Activated CD8-positive, alpha-beta memory T cell treated with anti-CD3 and anti-CD28 coated beads, Interleukin-2, amount 50 U/mL, for 1 hour (primary cell): ENCODE measurements around the gene LRRC8B.

Source experiments
- DNase-seq: peaks from one replicate; pipeline ENCODE4 v3.0.0-alpha.2; 2020; ENCODE audit errors: extremely low read depth

LRRC8B gene

DNA sequence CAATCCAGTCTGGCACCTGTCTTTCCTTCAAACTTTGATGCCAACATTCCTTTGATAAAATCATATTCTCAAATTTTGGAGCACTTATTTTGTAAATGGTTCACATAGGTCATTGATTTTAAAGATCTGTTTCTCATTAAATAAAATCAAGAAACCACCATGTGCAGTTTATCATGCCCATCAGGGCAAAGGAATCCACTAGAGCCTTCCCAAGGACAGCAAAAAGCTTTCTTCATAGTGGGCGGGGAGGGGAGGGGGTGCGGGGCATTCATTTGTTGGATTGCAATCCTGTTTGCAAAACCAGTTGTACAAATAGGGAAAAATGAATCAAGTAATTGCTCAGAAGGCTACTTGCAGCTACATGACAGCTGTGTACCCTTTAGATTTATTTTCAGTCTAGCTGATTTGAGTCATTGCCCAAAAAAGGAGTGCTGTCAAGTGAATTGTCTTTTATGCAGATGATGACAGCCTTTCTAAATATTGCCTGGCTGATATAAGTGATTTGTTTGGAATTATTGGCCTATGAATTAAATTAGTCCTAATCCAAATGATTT, 23.0 kb downstream of the LRRC8B start:
- no peak for DNase-seq

DNA sequence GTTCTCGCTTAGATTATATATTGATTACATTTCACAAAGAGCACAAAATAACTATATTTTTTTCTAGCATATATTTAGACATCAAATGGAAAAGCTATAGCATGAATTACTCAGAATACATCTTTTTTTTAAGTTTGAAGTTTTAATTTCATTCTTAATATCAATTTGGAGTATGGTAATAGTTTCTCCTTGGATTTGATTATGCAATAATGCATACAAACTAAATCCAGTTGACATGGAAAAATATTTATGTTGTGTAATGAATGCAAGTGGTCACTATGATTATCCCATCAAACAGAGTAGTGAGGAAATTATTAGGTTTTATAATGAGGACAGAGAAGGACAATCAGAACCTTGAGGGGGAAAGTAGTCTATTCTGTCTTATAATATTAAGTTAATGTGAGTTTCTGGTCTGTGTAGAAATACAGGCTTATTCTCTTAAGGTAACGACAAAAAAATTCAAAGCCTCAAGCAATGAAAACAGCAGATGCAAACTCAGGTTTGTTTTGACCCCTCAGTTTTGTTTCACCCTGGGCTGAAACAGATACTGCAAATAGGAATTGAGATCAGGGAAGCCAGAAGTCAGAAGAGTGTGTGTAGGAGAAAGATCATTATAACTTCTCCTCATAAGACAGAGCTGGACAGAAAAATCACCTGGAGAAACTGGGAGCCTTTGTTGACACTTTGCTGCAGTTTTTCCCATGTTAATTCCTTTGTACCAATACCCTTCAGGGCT, 23.7 kb downstream of the LRRC8B start:
- no peak for DNase-seq

DNA sequence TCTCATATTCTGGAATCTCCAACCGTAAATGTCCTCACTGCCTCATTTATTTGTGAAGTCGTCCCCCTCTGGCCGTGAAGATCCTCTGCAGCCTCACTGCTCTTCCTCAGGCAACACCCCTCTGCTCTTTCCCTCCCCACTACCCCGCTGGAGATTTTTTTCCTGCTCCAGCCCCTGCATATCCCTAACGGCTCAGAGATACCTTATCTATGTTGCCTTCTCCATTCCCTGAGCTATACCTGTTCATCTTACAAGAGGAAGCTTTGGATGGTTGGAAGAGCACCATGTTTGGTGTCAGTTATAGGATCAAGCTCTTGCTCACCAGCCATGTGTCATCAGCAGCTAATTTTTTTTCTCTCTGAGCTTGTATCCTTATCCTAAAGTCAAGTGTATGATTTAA, 26.4 kb downstream of the LRRC8B start:
- DNase-seq: no peak

DNA sequence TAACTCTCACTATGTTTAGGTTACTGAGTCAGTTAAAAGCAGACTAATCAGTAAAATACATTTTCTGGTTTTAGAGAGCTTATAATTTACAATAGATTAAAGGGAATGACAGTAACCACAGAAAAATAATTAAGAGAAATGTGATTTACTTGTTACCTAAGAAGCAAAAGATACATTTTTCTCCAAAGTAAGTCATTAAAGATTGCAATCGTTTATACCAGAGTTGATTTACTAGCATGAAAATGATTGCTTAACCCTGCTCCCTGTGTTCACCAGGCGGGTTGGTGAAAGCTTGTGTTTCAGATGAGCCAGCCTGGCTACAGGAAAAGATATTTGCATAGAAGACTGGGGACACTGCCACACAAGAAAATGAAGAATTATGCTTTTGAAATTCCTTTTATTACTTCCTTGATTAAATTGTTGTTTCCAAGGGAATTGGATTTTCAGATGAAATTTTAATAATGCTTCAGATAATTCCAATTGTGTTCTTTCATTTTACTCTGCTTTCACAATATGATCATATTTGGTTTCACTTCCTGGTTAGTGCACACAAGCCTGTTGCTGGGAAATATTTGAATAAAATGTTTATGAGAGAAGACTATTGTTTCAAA, 27.9 kb downstream of the LRRC8B start:
- DNase-seq: no peak

DNA sequence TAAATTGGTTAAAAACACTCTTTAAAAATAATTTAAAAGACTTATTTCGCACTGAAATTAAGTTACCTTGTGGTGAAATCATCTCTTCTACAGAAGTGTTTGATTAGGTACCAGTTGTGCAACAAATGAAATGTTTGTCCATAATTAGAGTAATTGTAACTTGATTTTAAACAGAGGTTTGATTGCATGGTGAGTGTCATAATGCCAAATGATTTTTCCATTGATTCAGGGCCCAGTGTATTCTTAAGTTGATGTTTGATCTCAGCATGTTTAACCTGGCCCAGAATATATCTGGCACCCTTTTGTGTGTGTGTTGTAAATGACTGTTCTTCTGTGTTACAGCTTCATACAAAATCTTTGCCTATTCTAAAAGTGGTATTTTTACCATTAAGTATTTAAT, 28.5 kb downstream of the LRRC8B start:
- no peak for DNase-seq

DNA sequence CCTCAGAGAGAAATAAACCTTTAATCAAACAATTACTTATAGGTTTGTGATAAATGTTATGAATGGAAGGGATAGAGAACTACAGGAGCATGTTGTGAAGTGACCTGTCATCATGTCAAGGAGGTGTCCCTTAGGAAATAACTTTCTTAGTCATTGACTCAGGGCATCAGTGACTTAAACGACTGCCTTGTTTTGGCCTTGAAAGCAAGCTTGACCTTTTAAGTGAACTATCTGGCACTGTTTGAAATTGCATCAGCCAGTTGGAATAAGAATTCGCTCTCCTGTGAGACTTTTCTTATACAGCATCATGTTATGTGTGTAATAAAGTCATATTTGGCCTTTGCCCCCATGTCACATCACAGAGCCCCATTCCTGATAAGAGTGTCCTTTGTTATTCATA, 30.9 kb downstream of the LRRC8B start:
- no peak for DNase-seq

DNA sequence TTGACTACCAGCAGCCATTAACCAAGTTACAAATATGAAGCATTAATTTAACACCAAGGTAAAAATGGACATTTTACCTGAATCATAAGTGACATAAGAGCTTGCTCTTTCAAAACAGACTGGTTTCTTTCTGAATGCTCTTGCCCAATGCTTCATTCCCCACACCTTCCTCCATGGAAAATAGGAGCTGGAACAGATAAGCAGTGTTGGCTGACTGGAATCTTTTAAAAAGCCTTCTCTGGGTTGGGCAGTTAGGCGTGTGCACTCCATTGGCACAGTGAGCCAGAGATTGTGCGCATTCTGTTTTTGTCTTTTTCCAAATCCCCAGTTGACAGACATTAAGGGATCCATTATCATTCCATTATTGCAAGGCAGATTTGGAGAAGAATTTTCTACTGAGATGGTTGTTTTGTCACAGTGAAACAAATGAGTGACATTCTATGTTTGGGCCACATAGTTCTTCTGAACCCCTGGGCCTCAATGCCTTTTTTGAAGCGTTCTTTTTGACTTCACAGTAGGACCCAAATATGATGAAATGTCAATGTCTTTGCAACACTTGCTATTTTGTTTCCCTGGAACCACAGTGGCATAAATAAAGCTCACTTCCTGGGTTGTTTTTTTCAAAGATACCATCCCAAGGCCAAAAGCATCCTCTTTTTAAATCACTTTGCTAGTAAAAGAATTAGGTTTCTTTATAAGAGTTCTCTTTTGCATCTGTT, 32.3 kb downstream of the LRRC8B start:
- no peak for DNase-seq

DNA sequence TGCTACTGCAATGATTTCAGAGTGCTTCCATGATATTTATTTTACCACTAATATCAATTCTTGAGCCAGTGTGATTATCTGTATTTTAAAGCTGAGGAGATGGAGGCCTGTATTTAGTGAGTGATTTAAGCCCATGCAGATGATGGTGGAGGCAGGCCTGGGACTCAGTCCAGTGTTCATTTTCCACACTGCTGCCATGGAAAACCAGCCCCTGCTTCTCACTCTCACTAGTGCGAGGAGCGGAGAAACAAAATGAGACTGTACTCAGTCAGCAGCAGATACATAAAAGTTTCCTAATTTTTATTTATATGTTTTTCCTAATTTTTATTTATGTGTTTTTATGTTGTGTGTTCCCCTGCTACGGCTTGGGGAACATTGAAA, 32.8 kb downstream of the LRRC8B start:
- DNase-seq: no peak

DNA sequence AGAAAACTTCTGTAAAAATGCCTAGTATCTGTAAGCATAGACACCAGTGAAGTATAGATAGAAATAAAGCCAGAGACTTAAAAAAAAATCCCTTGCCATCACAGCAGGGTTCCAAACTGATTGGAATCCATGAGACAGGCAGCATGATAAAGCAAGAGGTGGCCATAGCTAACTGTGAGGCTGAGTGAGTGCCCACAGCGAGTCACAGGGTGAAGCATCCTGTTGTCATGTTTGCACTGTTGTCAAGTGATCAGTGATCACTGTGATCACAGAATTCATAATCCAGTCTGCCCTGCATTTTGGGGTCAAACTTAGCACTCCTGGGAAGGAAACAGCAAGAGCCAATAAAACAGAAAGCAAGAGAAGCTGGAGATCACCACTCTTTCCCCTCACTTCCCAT, 33.3 kb downstream of the LRRC8B start:
- DNase-seq: no peak

DNA sequence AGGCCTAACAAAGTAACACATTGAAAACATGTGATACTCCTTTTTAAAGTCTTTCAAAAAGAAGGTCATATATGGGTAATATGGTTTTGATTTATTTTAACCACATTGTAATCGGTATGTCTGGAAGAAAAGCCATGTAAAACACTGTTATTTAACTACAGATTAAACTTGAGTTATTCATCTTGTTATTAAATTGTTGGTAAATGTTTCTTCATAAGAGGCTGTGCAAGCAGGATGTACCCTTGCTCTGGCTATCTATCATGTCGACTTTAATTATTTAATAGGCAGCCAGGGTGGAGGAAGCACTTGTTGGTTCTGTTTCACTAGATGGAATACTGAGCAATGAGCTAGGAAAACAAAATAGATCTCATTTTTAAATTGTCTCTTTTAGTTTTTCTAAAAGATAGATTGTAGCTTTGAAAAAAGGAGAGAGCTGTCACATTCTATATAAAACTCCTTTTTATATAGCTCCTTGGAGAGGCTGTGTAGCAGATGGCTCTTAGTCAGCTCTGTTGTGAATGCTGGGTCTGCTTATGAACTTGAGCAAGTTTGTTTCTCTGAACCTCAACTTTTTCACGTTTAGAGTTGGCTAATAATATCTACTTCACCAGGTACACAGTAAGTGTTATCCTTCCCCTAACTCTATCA, 39.5 kb downstream of the LRRC8B start:
- no peak for DNase-seq

DNA sequence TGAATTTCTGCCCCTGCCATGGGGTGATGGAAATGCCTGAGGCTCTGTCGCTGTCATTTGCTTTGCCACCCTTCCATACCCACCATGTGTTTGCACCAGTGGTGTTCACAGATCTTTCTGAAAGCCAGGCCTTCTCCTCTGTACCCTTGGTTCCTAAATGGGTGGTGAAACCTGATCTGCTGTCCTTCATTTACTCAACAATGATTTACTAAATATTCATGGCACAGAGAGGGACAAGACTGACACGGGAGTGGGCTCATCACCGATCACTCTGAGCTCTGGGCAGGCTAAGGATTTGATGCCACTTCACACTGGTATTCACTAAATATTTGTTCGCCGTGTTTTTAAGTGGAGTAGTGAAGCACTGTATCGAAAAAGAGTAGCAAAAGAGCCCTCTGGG, 40.9 kb downstream of the LRRC8B start:
- no peak for DNase-seq

DNA sequence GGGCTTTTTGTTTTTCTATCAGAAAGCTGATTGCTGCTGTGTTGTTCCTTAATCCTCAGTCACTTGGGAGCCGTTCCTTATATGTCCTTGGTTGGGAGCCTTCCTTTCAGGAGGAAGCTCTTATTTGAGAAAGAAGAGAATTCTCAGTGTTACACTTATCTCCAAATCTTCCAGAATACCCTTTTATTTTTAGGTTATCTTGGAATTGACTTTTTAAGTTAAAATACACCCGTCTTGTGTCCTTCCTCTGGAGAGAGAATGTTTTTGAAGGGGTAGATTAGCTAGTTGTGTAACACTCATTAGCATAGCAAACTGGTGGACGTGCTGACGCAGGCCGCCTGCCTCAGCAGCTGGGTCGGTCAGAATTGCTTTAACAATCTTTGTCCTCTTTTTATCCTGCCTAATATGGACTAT, 42.1 kb downstream of the LRRC8B start:
- no peak for DNase-seq

DNA sequence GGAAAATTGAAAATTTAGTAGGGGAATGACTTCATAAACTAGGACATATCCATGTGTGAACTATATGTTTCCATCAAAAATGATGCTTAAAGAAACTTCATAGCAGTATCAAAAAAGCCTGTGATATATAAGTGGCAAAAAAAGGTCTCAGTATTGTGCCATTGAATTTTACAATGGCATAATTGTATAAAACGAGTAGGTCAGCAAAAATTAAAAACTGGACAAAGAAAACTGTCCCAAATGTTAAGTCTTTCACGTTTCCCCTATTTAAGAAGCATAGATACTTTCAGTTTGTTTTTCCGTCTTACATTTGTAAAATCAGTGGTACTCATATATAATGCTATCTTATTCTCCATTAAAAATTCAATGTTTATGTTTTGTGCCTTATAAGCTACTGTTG, 43.2 kb downstream of the LRRC8B start:
- DNase-seq: no peak

DNA sequence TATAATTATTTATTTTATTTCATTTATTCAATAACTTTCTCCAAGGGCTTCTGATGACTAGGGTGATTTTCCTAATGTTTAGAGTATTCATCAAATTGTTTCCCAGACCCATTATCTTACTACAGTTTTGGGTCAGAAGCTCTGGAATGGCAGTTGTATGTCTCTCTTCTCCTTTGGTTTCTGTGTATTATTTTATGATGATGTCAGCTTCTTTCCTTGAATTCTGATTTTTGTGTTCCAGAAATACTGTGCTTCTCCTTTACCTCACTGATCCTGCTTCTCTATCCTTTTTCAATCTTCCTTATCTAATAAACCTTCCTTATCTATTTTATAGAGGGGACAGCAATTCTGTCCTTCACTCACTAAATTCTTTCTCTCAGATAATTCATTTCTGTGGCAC, 48.8 kb downstream of the LRRC8B start:
- DNase-seq: no peak

DNA sequence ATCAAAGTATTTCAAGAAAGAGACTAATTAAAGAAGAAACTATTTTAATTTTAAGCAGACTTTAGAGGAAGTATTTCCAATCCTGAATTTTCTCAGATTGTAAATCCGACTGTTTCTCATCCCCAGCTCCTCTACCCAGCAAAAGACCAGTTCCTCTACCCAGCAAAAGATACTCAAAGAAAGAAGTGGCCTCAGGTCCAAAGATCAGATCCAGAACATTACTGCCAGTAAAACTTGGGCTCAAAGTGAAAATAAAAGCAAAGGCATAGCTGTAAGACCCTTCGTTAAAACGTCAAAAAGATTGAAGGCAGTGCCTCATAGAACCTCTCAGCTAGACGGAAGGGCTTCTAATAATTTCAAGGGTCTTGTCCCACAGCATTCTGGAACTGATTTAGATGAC, 50.0 kb downstream of the LRRC8B start:
- DNase-seq: no peak

DNA sequence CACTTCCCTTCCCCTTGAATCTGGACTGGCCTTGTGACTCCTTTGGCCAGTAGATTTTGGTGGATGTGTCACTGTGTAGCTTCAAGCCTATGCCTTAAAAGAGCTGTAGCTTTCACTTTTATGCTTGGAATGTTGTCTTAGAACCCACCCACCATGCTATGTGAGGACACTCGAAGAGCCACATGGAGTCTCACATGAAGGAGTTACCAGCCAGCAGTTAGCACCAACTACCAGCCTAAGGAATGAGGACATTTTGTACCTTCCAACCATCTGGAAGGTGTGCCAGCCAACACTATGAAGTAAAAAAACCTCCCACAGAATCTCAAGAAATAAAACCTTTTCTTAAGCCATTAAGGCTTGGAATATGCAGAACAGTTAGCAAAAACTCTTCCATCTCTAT, 50.6 kb downstream of the LRRC8B start:
- DNase-seq: no peak

DNA sequence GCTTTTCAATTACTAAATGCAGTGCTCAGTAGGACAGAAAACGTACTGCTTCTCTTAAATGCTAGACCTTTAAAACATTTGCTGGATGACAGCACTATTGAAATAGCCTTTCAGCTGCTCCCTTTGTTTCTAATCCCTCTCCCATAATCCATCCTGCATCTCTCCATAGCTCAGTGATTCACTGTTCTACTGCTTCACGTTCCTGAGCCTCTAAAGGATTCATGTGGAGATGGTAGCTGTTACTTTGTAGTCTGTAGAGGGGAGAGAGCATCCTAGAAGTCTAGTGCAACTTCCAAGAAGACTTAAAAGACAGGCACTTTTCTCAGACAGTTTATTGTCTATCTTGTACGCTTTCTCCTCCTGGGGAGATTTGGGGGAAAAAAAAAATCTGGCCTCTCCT, 51.4 kb downstream of the LRRC8B start:
- no peak for DNase-seq

DNA sequence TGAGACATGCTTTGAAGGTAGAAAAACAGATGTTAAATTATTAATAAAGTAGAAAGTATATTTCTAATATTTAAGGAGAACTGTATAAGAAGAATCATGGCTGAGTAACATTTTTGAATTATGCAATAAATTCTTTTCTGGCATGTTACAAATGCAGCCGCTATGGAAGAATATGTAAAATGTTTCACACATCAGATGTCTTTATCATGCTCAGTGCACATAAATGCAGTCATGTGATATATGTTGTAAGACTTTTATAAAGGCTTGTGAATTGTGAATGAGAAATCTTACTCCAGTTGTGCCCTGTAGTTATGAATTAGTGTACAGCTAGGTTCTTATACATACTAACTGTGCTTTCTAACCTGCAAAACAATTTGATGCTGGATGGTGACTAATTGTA, 53.5 kb downstream of the LRRC8B start:
- no peak for DNase-seq

DNA sequence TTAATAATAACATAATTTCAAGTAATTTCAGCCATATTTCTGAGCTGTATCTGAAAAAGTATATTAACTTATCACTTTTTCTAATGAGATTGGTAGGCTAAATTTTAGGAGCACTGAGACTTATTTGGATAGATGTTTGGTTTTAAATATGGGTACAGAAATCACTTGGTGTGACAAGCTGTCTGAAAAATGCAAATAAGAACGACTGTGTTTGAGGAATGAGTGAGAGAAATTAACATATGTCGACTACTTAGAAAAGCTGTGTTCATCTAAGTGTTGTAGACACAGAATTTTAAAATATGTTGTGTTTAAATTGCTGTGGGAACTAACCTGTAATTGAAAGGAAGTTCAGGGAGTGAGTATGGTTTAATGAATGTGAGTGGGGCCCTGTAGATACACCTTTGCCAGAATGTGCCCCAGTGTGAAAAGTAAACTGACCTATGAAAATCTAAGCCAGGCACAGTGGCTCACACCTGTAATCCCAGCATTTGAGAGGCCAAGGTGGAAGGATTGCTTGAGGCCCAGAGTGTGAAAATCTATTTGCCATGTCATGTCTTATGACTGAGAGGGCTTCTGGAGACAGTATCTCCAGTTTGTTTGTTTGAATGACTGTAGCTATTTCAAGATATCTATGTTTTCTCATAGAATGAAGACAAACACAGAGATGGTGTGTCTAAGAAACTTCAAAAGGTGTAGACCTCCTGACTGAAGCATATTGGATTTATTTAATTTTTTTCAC, 54.5 kb downstream of the LRRC8B start:
- no peak for DNase-seq

DNA sequence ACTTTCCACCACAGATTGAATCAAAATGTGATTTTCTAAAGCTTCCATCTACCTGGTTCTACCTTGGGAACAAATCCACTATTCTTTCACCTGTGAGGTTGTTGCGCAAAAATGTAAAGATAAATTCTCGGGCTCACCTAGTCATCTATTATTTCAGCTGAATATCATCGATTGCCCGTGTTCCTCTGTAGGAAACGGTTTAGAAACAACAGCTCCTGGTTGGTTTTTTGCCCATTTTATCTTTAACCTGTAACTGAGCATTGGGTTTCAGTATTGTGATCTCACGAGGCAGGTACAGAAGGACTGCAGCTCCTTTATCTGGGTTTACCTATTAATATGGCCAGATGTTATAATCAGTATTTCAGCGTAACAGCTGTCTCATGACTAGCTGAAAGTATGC, 55.4 kb downstream of the LRRC8B start:
- DNase-seq: no peak

DNA sequence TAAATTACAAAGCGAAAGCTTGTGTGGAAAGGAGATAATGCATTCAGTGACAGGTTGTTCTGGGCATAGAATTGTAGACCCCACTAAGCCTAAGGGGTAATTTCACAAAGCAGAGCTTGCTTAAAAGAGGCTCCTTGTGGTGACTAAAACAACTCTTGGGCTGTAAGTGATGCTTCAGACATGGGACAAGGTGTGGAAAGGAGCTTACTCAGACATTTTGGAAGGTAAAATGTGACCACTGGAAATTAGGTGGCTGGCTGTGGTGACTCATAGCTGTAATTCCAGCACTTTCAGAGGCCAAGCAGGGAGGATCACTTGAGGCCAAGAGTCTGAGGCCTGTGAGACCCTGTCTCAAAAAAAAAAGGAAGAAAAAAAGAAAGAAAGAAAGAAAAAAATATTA, 57.2 kb downstream of the LRRC8B start:
- no peak for DNase-seq

DNA sequence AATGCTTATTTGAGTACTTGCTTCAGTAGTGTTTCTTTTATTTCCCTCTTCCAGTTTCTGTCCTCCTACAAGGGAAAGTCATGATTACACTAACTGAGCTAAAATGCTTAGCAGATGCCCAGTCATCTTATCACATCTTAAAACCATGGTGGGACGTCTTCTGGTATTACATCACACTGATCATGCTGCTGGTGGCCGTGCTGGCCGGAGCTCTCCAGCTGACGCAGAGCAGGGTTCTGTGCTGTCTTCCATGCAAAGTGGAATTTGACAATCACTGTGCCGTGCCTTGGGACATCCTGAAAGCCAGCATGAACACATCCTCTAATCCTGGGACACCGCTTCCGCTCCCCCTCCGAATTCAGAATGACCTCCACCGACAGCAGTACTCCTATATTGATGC, 57.9 kb downstream of the LRRC8B start:
- DNase-seq: no peak
